Stimulated activated CD8-positive, alpha-beta memory T cell treated with anti-CD3 and anti-CD28 coated beads, Interleukin-15, amount 100 ng/mL, for 48 hours (primary cell): ENCODE data around the gene C20orf173.

Source experiments
- DNase-seq, 2 donors: peaks; one replicate each; pipeline ENCODE4 v3.0.0-alpha.2; 2020; ENCODE audit warnings: low read depth in 2 of 2

Gene C20orf173

DNA sequence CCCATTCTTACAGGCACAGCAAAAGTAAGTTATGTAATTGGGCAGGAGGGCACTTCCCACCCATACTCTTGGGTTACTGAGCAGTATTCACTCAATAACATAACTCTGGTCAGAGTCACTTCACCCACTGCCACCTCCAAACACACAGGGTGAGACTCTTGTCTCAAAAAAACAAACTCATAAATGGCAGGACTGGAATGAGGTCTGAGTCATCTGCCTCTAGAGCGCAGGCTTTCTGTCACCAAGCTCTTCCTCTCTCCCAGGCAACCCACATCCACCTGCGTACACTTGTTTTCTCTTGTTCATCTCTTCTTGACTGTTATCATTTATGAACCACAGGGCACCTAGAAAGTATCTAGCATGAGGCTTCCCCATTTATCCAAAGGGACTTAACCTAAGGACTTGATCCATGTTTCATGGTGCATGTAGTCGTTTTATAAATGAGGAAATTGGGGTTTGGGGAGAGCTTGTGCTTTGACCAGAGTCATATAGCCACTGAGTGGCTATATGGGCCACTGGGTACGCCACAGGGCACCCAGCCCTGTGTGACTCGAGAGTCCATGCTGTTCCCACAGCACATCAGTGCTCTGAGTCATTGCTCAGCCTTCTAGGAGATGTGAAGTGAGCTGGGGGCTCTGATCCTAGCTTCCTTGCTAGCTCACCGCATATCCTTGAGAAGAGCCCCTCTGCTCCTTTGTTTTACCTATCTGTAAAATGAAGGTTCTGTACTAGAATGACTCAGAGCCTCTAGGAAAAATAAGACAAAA, 22.4 kb downstream of the C20orf173 start:
- DNase-seq = no peak

DNA sequence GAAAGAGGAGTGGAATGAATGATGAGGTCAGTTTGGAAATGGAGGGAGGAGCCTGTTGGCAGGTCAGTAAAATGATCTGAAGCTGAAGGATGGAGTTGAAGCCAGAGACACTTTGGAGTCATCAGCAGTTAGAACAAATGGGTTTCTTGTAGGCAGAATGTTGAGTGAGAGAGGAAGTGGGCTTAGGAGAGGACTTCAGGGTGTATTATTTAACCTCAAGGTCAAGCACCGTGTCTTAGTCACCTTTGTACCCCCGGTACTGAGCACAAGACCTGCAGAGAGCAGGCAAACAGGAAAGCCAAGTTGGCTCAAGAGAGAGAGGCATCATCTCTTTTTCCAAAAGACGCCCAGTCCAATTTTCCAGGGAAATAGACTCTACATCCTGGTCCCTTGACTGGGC, 23.3 kb downstream of the C20orf173 start:
- no peak for DNase-seq

- DNase-seq = no peak
Measured at GRCh38 chr20:35504751-35505150, 24.7 kb downstream of the C20orf173 start.

DNA sequence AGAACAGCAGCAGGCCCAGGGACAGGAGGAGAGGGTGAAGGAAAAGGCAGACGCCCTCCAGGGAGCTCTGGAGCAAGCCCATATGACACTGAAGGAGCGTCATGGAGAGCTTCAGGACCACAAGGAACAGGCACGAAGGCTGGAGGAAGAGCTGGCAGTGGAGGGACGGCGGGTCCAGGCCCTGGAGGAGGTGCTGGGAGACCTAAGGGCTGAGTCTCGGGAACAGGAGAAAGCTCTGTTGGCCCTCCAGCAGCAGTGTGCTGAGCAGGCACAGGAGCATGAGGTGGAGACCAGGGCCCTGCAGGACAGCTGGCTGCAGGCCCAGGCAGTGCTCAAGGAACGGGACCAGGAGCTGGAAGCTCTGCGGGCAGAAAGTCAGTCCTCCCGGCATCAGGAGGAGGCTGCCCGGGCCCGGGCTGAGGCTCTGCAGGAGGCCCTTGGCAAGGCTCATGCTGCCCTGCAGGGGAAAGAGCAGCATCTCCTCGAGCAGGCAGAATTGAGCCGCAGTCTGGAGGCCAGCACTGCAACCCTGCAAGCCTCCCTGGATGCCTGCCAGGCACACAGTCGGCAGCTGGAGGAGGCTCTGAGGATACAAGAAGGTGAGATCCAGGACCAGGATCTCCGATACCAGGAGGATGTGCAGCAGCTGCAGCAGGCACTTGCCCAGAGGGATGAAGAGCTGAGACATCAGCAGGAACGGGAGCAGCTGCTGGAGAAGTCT, 25.5 kb downstream of the C20orf173 start:
- DNase-seq = no peak

DNA sequence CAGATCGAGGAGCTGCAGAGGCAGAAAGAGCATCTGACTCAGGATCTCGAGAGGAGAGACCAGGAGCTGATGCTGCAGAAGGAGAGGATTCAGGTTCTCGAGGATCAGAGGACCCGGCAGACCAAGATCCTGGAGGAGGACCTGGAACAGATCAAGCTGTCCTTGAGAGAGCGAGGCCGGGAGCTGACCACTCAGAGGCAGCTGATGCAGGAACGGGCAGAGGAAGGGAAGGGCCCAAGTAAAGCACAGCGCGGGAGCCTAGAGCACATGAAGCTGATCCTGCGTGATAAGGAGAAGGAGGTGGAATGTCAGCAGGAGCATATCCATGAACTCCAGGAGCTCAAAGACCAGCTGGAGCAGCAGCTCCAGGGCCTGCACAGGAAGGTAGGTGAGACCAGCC, 26.2 kb downstream of the C20orf173 start:
- DNase-seq = no peak

DNA sequence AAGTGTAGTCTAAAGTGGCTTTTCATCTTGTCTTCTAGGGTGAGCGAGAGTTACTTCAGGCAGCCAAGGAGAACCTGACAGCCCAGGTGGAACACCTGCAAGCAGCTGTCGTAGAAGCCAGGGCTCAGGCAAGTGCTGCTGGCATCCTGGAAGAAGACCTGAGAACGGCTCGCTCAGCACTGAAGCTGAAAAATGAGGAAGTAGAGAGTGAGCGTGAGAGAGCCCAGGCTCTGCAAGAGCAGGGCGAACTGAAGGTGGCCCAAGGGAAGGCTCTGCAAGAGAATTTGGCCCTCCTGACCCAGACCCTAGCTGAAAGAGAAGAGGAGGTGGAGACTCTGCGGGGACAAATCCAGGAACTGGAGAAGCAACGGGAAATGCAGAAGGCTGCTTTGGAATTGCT, 27.1 kb downstream of the C20orf173 start:
- DNase-seq = no peak

GRCh38 chr20:35499271-35499670, 30.2 kb downstream of the C20orf173 start:
- no peak for DNase-seq

GRCh38 chr20:35497780-35498189, 31.7 kb downstream of the C20orf173 start:
- no peak for DNase-seq

DNA sequence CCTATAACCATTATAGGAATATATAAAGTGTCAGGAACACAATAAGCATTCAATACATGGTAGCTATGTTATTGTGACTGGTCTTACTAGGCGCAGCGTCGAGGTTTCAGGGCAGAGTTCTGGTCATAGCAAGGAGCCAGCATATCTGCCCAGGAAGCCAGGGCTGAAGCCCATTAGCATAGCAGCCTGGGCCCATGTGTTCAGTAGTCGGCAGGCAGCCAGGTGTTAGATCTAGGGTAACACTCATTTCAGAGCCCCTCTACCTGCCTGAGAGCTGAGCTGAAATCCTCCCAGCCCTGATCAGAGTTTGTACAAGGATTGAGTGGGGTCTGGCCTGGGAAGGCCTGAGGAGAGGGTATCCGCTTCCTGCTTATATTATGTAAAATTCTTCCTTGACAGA, 32.1 kb downstream of the C20orf173 start:
- DNase-seq = no peak

DNA sequence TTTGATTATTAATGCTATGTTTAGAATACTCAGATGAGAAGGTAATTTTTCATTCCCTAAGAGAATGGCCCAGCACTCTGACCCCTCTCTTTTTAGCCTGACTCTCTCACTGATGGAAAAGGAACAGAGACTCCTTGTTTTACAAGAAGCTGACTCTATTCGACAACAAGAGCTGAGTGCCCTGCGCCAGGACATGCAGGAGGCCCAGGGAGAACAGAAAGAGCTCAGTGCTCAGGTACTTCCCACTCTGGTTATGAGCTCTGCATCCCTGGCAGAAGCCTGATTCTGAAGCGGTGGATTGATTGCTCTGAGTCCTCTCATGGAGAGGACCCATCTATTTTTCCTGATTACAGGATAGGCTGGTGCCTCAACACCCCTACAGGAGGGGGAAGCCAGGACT, 33.0 kb downstream of the C20orf173 start:
- DNase-seq = no peak

DNA sequence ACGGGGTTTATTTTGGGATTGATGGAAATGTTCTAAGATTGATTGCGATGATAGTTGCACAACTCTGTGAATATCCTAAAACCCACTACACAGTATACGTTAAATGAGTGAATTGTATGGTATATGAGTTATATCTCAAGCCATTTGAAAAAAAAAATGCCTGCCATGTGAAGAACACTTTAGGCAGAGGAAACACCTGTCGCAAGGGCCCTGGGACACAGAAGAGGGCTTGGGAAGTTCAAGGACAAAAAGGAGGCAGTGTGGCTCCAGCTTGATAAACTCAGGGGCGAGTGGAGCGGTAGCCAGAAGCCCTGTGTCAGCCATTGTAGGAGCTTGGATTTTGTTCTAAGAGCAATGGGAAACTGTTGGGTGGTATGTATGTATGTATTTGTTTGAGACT, 37.1 kb downstream of the C20orf173 start:
- no peak for DNase-seq

- DNase-seq = no peak
Measured at GRCh38 chr20:35491823-35492222, 37.6 kb downstream of the C20orf173 start.

DNA sequence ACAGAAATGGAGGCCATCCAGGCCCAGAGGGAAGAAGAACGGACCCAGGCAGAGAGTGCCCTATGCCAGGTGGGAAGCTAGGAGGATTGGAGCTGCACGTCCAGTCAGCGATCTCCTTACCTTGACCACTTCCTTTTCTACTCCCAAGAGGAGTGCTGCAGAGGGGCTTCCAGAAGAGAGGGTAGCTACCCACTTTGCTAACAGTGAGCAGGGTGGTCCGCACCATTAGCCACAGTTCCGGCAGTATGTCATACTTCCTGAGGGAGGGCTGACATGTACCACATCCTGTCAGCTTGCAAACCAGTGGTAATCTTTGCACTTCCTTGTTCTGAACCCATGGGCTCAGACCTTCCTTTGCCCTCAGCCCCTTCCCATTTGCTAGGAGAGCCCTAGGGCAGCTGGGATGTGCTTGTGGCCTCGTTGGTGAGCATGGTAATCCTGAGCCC, 38.7 kb downstream of the C20orf173 start:
- peak; percentile 39 to 41 for DNase-seq

GRCh38 chr20:35489717-35490116, 39.7 kb downstream of the C20orf173 start:
- no peak for DNase-seq

GRCh38 chr20:35487479-35487878, 42.0 kb downstream of the C20orf173 start:
- no peak for DNase-seq

GRCh38 chr20:35479798-35480197, 49.7 kb downstream of the C20orf173 start:
- no peak for DNase-seq

DNA sequence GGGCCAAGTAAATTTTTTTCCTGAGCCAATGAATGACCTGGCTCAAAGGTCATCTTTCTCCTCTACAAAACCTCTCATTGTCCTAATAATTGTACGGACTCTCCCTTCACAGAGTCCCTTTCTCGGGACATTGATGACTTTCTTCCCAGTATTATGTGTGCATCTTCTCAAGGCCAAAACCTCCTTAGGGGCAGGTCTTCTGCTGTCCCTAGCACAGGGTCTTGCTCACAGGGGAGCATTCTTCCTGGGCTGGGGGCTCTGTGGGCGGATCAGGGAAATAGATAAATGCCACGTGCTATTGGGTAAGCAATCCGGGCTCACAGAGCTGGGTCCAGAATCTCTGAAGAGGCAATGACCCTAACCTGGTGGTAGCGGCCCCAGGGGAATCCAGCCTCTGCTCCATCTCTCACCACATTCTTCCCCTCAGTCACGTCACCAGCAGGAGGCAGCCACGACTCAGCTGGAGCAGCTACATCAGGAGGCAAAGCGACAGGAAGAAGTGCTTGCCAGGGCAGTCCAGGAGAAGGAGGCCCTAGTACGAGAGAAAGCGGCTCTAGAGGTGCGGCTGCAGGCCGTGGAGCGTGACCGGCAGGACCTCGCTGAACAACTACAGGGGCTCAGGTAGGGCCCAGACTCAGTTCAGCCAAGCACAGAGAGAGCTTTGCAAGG, 50.5 kb downstream of the C20orf173 start:
- no peak for DNase-seq
